ENCODE measurements around the gene CELSR2. TPM values are rescaled to one million over a fixed set of nuclear protein-coding genes. Genes with fewer than 3 reads are reported as not detected.
A peak's percentile ranks its signal among the peaks of the same experiment; 100 is the strongest.

CELSR2 gene
- polyA plus RNA-seq, 1 donor = 11.3 TPM

DNA sequence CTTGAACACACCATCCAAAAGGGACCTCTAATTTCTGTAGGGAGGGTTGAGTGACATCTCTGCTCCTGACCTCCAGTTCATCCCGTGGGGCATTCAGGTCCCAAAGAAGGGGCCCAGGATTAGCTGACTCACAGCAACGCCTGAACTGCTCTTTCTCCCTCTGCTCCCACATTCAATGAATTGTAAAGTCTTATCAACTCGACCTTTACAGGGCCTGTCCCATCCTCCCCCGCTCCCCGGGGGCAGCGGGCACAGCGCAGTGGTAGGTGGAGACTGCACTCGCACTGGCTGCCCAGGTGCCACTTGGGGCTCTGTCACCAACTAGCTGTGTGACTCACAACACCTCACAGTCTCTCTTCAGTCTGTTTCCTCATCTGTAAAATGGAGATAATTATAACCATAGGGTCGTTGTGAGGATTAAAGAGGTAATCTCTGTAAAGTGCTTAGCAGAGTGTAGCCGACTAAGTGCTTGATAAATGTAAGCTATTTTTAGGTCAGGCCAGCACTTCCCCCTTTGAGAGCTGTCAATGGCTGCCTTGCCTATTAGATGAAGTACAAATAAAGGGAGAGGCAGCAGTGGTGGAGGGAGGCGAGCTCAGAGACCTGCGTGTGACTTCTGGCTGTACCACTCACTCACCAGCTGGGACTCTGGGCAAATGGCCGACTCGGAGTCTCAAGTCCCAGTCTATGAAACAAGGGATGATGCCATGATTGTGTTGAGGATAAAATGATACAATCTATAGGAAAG is 58.1 kb downstream of the CELSR2 start:
- Histone ChIP-seq H3K27ac (ENCODE audit: low read length) (peak overlapping the region; percentile 84), H3K36me3 (ENCODE audit: control insufficient read depth, insufficient read depth, low read length) (peaks cover 12% of the 10 kb centered on the region), H3K9me3 (ENCODE audit: control insufficient read depth, low read depth, low read length) (no peaks in the 10 kb centered on the region), H3K4me1 (ENCODE audit: control insufficient read depth, insufficient read depth, low read length) (peaks cover 43% of the 10 kb centered on the region), H3K4me3 (ENCODE audit: low read length) (no peak overlapping the region), H3K27me3 (ENCODE audit: control insufficient read depth, insufficient read depth, low read length) (no peaks in the 10 kb centered on the region)
- peak; percentile 81 to 87 for DNase-seq
- 0% methylated on average over 1 of the region's 14 CpGs for WGBS (ENCODE audit: insufficient coverage, low lambda C conversion rate)

DNA sequence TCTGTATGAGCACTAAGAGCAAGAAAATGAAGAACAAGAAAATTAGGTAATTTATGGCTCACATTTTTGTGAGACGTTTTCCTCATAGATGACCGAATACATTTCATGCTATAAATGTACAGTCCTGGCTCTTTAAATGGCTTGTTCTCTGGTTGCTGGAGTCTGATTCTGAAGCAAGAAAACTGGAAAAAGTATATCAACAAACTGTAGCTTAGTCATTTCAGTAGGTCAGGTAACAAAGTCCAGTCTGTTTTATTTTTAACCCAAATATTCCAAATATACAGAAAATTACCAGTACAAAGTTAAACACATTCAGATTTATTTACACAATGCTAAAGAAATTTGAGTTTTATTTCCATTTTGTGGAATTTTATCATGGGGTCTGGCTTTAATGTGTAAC is 60.0 kb downstream of the CELSR2 start:
- H3K27ac ChIP-seq (ENCODE audit: low read length) = peak overlapping the region; percentile 61
- peaks cover 26% of the 10 kb centered on the region for H3K36me3 ChIP-seq (ENCODE audit: control insufficient read depth, insufficient read depth, low read length)
- no CpG with 5 or more reads among the region's 2 CpGs for WGBS (ENCODE audit: insufficient coverage, low lambda C conversion rate)

DNA sequence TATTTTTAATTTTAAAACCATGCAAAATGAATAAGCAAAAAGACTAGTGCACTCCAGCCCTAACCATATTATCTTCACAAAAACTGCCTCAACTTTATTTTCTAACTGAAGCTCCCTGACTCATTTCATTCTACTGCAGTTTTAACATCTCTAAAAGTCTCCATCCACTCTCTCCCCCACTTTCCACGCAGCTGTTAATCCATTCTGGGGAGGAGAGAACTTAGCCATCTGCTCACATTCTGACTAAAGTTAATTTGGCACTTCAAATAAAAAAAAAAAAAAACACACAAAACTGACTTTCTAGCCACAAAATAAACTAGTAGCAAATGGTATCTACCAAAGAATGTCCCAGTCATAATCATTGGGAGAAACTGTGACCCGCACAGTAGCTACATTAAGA is 62.9 kb downstream of the CELSR2 start:
- no peak for DNase-seq
- Histone ChIP-seq H3K9me3 (ENCODE audit: control insufficient read depth, low read depth, low read length) (no peaks in the 10 kb centered on the region), H3K27ac (ENCODE audit: low read length) (no peak overlapping the region), H3K36me3 (ENCODE audit: control insufficient read depth, insufficient read depth, low read length) (peaks cover 47% of the 10 kb centered on the region), H3K4me3 (ENCODE audit: low read length) (no peak overlapping the region), H3K4me1 (ENCODE audit: control insufficient read depth, insufficient read depth, low read length) (peaks cover 23% of the 10 kb centered on the region), H3K27me3 (ENCODE audit: control insufficient read depth, insufficient read depth, low read length) (no peaks in the 10 kb centered on the region)
- 83% methylated on average over 1 of the region's 2 CpGs for WGBS (ENCODE audit: insufficient coverage, low lambda C conversion rate)

More for the DNA sequence above, 60.0 kb downstream of the CELSR2 start:
- Histone ChIP-seq H3K27me3 (ENCODE audit: control insufficient read depth, insufficient read depth, low read length) (no peaks in the 10 kb centered on the region), H3K4me1 (ENCODE audit: control insufficient read depth, insufficient read depth, low read length) (peaks cover 43% of the 10 kb centered on the region), H3K4me3 (ENCODE audit: low read length) (no peak overlapping the region), H3K9me3 (ENCODE audit: control insufficient read depth, low read depth, low read length) (no peaks in the 10 kb centered on the region)
- peak in 1 of 2 donors; percentile 29 for DNase-seq

DNA sequence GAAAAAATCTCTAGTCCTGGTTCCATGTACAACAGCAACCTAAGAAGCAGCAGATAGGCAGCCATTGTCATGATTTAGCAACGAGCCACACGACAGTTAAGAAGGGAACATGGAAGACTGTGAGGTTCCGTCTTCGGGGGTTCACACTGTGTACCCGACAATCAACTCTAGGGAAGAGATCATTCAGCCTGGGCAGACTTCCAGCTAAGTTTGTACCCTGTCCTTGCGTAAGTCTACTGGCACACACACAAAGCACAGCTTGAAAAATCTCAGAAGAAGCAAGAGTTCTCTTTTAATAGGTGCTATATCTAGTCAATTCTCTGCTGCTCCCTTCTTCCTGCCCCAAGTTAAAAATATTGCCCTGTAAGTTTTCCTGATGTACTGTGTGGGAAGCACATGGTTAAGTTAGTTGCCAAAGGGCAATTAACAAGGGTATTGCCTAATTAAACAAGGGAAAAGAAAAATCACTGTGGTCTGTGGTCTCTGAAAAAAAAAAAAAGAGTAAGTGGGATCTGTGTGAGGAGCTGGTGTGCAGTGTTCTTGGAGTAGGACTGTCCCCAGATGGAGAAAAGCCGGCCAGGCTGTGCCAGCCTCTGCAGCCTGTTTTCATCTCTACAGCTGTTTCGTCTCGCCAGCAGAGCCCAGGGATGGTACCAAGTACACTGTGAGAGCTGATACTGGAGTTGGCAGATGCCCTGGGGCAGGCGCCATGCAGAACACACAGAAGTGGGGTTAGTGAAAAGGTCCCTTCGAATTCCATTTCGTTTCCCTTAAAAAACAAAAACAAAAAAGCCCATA is 63.8 kb downstream of the CELSR2 start:
- WGBS (ENCODE audit: insufficient coverage, low lambda C conversion rate) = 100% methylated on average over 1 of the region's 12 CpGs
- Histone ChIP-seq H3K9me3 (ENCODE audit: control insufficient read depth, low read depth, low read length) (no peaks in the 10 kb centered on the region), H3K36me3 (ENCODE audit: control insufficient read depth, insufficient read depth, low read length) (peaks cover 55% of the 10 kb centered on the region), H3K27me3 (ENCODE audit: control insufficient read depth, insufficient read depth, low read length) (no peaks in the 10 kb centered on the region), H3K4me3 (ENCODE audit: low read length) (no peak overlapping the region), H3K27ac (ENCODE audit: low read length) (no peak overlapping the region), H3K4me1 (ENCODE audit: control insufficient read depth, insufficient read depth, low read length) (peaks cover 15% of the 10 kb centered on the region)
- DNase-seq = no peak

DNA sequence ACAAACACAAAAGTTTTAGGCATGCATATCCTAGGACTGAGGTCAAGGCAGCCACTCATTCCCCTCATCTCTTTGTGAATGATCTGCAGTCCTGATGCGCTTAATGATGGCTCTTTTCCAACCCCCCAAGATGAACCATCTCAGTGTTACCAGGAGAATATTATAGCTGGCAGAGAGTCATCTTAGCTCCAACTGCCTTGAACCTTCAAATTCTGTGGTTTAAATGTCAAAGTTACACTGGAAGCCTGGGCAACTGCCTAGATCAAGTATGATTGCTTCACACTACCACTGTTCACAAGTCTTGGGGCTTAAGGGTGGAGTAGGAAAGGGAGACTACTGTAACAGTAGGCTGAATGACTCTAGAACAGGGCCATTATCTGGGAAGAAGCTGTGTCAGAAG is 65.5 kb downstream of the CELSR2 start:
- no CpG with 5 or more reads among the region's 1 CpG for WGBS (ENCODE audit: insufficient coverage, low lambda C conversion rate)
- Histone ChIP-seq H3K4me3 (ENCODE audit: low read length) (no peak overlapping the region), H3K27ac (ENCODE audit: low read length) (no peak overlapping the region), H3K36me3 (ENCODE audit: control insufficient read depth, insufficient read depth, low read length) (peaks cover 65% of the 10 kb centered on the region), H3K9me3 (ENCODE audit: control insufficient read depth, low read depth, low read length) (no peaks in the 10 kb centered on the region), H3K4me1 (ENCODE audit: control insufficient read depth, insufficient read depth, low read length) (peaks cover 2% of the 10 kb centered on the region), H3K27me3 (ENCODE audit: control insufficient read depth, insufficient read depth, low read length) (no peaks in the 10 kb centered on the region)
- no peak for DNase-seq

DNA sequence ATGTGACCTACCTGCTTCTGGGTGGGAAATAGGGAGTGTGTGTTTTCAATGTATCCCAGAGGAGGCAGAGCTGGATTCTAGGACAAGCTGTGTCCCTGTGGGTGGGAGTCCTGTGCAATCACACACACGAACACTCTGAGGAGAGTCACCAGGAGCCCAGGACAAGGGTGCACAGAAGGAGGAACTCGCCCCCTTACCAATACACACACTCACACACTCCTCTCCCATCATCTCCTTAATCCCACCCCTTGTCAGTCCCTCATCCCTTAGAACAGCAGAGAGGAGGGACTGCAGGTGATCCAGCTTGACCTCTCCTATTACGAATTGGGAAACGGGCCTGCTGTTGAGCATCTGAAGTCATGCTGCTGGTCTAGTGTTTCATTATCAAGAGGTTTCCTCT is 65.9 kb downstream of the CELSR2 start:
- Histone ChIP-seq H3K9me3 (ENCODE audit: control insufficient read depth, low read depth, low read length) (no peaks in the 10 kb centered on the region), H3K27me3 (ENCODE audit: control insufficient read depth, insufficient read depth, low read length) (no peaks in the 10 kb centered on the region), H3K4me3 (ENCODE audit: low read length) (no peak overlapping the region), H3K27ac (ENCODE audit: low read length) (no peak overlapping the region), H3K36me3 (ENCODE audit: control insufficient read depth, insufficient read depth, low read length) (peaks cover 67% of the 10 kb centered on the region), H3K4me1 (ENCODE audit: control insufficient read depth, insufficient read depth, low read length) (no peaks in the 10 kb centered on the region)
- DNase-seq = no peak
- WGBS (ENCODE audit: insufficient coverage, low lambda C conversion rate) = no CpG with 5 or more reads among the region's 4 CpGs

DNA sequence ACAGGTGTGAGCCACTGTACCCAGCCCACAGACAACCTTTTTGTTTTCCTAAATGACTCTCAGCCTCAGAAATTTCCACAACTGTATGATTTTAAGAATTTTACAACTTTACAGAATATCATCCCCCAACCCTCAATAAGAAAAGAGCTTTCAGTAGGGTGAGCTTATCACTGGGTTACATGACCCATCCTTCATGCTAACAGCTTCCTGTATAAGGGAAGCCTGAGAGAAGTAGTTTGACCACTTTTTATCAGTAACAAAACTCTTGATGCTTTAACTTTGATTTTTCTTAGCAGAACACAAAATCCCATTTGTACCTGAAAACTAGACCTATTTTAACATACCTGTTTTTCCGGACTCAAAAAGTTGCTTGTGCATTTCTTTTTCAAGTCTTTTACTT is 67.2 kb downstream of the CELSR2 start:
- no peak for DNase-seq
- no CpG with 5 or more reads among the region's 1 CpG for WGBS (ENCODE audit: insufficient coverage, low lambda C conversion rate)
- Histone ChIP-seq H3K4me1 (ENCODE audit: control insufficient read depth, insufficient read depth, low read length) (no peaks in the 10 kb centered on the region), H3K27me3 (ENCODE audit: control insufficient read depth, insufficient read depth, low read length) (no peaks in the 10 kb centered on the region), H3K36me3 (ENCODE audit: control insufficient read depth, insufficient read depth, low read length) (peaks cover 71% of the 10 kb centered on the region), H3K27ac (ENCODE audit: low read length) (no peak overlapping the region), H3K9me3 (ENCODE audit: control insufficient read depth, low read depth, low read length) (no peaks in the 10 kb centered on the region), H3K4me3 (ENCODE audit: low read length) (no peak overlapping the region)

DNA sequence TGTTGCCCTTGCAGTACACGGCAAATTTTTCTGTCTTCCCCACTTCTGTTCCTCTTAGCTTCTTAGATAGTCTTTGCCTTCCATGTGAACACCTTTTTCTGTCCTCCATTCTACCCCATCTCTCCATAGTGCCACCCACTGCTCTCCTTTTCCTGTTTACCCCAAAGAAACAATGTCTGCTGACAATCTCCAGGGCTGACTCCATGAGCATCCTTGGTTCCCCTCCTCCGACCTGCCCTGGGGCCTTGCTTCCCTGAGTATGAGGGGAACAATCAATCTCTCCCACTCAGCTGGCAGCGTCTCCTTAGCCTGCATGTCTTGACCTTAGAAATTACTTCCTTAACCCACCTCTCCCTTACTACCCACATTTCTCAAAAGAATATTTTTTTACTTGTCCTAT is 69.8 kb downstream of the CELSR2 start:
- WGBS (ENCODE audit: insufficient coverage, low lambda C conversion rate) = 88% methylated on average over 2 of the region's 3 CpGs
- Histone ChIP-seq H3K27me3 (ENCODE audit: control insufficient read depth, insufficient read depth, low read length) (no peaks in the 10 kb centered on the region), H3K4me1 (ENCODE audit: control insufficient read depth, insufficient read depth, low read length) (no peaks in the 10 kb centered on the region), H3K36me3 (ENCODE audit: control insufficient read depth, insufficient read depth, low read length) (peaks cover 79% of the 10 kb centered on the region), H3K4me3 (ENCODE audit: low read length) (no peak overlapping the region), H3K27ac (ENCODE audit: low read length) (no peak overlapping the region), H3K9me3 (ENCODE audit: control insufficient read depth, low read depth, low read length) (no peaks in the 10 kb centered on the region)
- no peak for DNase-seq

DNA sequence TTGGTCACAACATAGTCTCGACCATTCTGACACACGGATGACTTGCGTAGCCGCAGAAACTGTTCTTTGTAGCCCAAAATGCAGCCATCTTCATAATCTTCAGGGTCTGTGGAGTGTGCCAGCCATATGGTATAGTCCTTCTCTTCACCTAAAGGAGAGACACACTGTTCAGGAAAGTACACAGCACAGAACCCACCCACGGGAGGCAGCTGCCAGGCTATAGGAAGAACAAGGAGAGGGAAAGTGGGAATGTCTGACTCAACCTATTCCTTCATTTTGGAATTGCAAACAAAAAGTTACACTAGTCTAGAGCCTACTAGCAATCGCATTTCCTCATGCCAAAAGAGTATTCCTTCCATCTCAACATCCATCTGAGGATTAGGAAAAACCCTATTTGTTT is 73.6 kb downstream of the CELSR2 start:
- H3K9me3 ChIP-seq (ENCODE audit: control insufficient read depth, low read depth, low read length) = no peaks in the 10 kb centered on the region
- WGBS (ENCODE audit: insufficient coverage, low lambda C conversion rate) = no CpG with 5 or more reads among the region's 6 CpGs
- H3K36me3 ChIP-seq (ENCODE audit: control insufficient read depth, insufficient read depth, low read length) = peaks cover 69% of the 10 kb centered on the region
- H3K27me3 ChIP-seq (ENCODE audit: control insufficient read depth, insufficient read depth, low read length) = no peaks in the 10 kb centered on the region
- H3K4me3 ChIP-seq (ENCODE audit: low read length) = no peak overlapping the region
- H3K4me1 ChIP-seq (ENCODE audit: control insufficient read depth, insufficient read depth, low read length) = no peaks in the 10 kb centered on the region
- H3K27ac ChIP-seq (ENCODE audit: low read length) = no peak overlapping the region
- DNase-seq = no peak

Data from large intestine (tissue), 3 donors.